Fibroblast of lung (primary cell): Measurements from ENCODE around the gene CACNG7.

Experiments
- EZH2 ChIP-seq: IDR thresholded peaks from 2 replicates; pipeline ENCODE4 v1.5.1; 2012; ENCODE audit warnings: low read length, control low read depth, mild to moderate bottlenecking; ENCODE audit errors: missing control alignments
- TF ChIP-seq, protein P1 (sequence below), 2 donors: IDR thresholded peaks in 1 of 2; conservative IDR thresholded peaks in 1 of 2; 1 replicate in 1 of 2; 2 replicates in 1 of 2; pipeline ENCODE4 v1.5.1; 2011 to 2012; ENCODE audit warnings: low read length in 2 of 2, control low read depth in 1 of 2, inconsistent platforms in 1 of 2, low read depth in 1 of 2, mild to moderate bottlenecking in 1 of 2

DNA sequence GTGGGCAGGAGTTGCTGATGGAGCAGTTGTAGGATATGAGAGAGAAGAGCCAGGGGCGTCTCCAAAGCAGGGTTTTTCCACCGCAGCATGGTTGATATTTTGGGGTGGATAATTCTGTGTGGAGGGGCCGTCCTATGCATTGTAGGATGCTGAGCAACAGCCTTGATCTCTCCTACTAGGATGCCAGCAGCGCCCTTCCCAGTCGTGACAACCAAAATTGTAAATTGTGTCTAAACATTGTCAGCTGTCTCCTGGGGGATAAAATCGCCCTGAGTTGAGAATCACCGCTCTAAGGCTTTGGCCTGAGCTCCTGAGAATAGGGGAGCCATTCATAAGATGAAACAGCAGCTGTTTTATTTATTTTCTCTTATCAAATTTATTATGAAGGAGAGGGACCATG is 57.9 kb downstream of the CACNG7 start:
- TF ChIP-seq, protein P1, sequence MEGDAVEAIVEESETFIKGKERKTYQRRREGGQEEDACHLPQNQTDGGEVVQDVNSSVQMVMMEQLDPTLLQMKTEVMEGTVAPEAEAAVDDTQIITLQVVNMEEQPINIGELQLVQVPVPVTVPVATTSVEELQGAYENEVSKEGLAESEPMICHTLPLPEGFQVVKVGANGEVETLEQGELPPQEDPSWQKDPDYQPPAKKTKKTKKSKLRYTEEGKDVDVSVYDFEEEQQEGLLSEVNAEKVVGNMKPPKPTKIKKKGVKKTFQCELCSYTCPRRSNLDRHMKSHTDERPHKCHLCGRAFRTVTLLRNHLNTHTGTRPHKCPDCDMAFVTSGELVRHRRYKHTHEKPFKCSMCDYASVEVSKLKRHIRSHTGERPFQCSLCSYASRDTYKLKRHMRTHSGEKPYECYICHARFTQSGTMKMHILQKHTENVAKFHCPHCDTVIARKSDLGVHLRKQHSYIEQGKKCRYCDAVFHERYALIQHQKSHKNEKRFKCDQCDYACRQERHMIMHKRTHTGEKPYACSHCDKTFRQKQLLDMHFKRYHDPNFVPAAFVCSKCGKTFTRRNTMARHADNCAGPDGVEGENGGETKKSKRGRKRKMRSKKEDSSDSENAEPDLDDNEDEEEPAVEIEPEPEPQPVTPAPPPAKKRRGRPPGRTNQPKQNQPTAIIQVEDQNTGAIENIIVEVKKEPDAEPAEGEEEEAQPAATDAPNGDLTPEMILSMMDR (conservative IDR thresholded peaks at IDR 0.05 in 1 of 2, IDR thresholded peaks at IDR 0.05 in 1 of 2; ENCODE audit: low read depth in 1 of 2, low read length in 2 of 2): no peak
- TF ChIP-seq EZH2: no peak
